ENCODE measurements around the gene TMEM8B. TPM values are rescaled to one million over a fixed set of nuclear protein-coding genes. Genes with fewer than 3 reads are reported as not detected.

The TMEM8B gene
- total RNA-seq, 1 experiment from 2014 or later: 4.6 TPM

DNA sequence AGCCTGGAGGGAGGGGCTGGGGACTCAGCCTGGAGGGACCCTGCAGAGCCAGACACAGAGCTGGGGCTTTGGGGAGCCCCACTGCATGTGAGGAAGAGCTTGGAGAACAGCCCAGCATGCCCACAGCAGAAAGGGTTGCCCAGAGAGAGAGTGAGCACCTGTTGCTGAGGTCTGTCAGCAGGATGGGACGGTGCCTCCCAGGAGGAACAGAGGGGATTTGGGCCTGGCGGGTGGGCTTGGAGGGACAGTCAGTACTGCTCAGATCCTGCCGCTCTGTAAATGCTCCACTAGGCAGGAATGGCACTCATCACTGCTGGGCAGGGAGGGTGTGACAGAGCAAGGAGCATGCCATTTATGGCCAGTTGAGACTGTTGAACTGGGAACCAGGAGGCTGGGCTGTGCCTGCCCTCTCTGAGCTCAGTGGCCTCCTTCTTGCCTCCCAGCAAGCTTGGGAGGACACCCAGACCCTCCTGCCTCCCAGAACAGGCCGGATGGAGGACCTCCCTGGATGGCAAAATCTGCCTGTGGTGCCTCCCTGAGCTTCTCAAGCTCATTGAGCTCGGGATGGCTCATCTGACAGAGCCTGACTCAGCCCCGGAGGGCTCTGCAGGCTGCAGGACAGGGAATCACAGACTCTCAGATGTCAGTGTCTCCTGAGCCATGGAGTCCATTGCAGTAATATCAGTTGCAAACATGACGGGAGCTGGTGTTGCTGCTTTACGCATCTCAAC lies 76.2 kb downstream of the TMEM8B start:
- H3K27me3 Mint-ChIP-seq (ENCODE audit: insufficient read depth, unreplicated experiment): no peaks in the 10 kb centered on the region
- BruUV-seq (replicated peaks): no TSS peak
- intact Hi-C loops (cut with micrococcal nuclease): loop anchor here (10.0 kb wide), 1 partner anchor 250 kb away; the partner anchor contains the start of genes CCDC107, RMRP and SIT1
- H3K36me3 Mint-ChIP-seq (ENCODE audit: insufficient read depth, unreplicated experiment): no peaks in the 10 kb centered on the region
- no peaks in the 10 kb centered on the region for H3K9me3 Mint-ChIP-seq (ENCODE audit: unreplicated experiment)
- peak overlapping the region; percentile 78 for H3K4me3 Mint-ChIP-seq (ENCODE audit: unreplicated experiment)
- ChIA-PET CTCF (interaction anchor here (0.6 to 7.8 kb wide), 10 partner anchors 8 to 286 kb away, joined by 3 to 88 read pairs (median 4); no protein-coding TSS in a partner anchor), POLR2A (interaction anchor here (0.6 to 4.8 kb wide), 16 partner anchors 8 to 809 kb away, joined by 3 to 55 read pairs (median 5); partner anchors contain the start of genes CCDC107, CREB3, GBA2 and HINT2)
- peaks cover 38% of the 10 kb centered on the region for H3K4me1 Mint-ChIP-seq (ENCODE audit: insufficient read depth, unreplicated experiment)
- H3K27ac Mint-ChIP-seq (ENCODE audit: low read depth, unreplicated experiment): peak overlapping the region; percentile 76
- peak; percentile 72 for DNase-seq (ENCODE audit: unreplicated experiment)
- no peak for TF ChIP-seq CTCF (IDR thresholded peaks at IDR 0.05; ENCODE audit: unreplicated experiment)

DNA sequence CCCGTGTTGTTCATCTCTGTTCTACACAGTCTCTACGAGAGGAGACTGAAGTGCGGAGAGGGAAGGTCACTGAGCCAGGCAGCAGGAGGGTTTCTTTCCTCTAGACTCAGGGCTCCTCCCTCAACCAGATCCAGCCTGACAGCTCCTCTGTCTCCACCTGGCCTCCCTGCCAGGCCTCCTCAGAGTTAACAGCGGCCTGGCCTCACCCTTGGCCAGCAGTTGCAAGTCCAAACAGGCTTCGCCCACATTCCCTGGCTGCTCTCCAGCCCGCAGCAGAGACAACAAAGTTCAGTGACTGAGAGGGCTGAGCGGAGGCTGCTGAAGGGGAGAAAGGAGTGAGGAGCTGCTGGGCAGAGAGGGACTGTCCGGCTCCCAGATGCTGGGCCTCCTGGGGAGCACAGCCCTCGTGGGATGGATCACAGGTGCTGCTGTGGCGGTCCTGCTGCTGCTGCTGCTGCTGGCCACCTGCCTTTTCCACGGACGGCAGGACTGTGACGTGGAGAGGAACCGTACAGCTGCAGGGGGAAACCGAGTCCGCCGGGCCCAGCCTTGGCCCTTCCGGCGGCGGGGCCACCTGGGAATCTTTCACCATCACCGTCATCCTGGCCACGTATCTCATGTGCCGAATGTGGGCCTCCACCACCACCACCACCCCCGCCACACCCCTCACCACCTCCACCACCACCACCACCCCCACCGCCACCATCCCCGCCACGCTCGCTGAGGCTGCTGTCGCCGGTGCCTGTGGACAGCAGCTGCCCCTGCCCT lies 77.1 kb downstream of the TMEM8B start, which contains the start of gene HRCT1:
Gene HRCT1 (plus strand): TSS at position 291 of the 768 bp plus-strand sequence. CDS start 86 bp downstream, at position 377.
- CTCF ChIA-PET: interaction anchor here (0.6 to 7.8 kb wide), 10 partner anchors 9 to 285 kb away, joined by 3 to 88 read pairs (median 4); no protein-coding TSS in a partner anchor
- no TSS peak for BruUV-seq (replicated peaks)
- Mint-ChIP-seq H3K9me3 (ENCODE audit: unreplicated experiment) (no peaks in the 10 kb centered on the region), H3K4me3 (ENCODE audit: unreplicated experiment) (peak within 1 kb of the TSS; percentile 78), H3K36me3 (ENCODE audit: insufficient read depth, unreplicated experiment) (no peaks in the 10 kb centered on the region), H3K4me1 (ENCODE audit: insufficient read depth, unreplicated experiment) (peaks cover 46% of the 10 kb centered on the region), H3K27me3 (ENCODE audit: insufficient read depth, unreplicated experiment) (no peaks in the 10 kb centered on the region), H3K27ac (ENCODE audit: low read depth, unreplicated experiment) (peak within 1 kb of the TSS; percentile 76)
- POLR2A ChIA-PET: interaction anchor here (0.6 to 4.8 kb wide), 23 partner anchors 9 to 810 kb away, joined by 3 to 55 read pairs (median 5); partner anchors contain the start of genes CCDC107, CLTA, CREB3 and GBA2
- intact Hi-C loops (cut with micrococcal nuclease): loop anchor here (2.0 to 10.0 kb wide), 2 partner anchors 115 to 251 kb away; partner anchors contain the start of genes CCDC107, NPR2, RMRP and SIT1
- TF ChIP-seq CTCF (IDR thresholded peaks at IDR 0.05; ENCODE audit: unreplicated experiment): no peak
- peak; percentile 99 for DNase-seq (ENCODE audit: unreplicated experiment)

- CTCF ChIA-PET: interaction anchor here (0.5 to 7.8 kb wide), 8 partner anchors 9 to 196 kb away, joined by 3 to 88 read pairs (median 4); no protein-coding TSS in a partner anchor
- intact Hi-C loops (cut with micrococcal nuclease): loop anchor here (2.0 to 10.0 kb wide), 2 partner anchors 116 to 252 kb away; partner anchors contain the start of genes CCDC107, NPR2, RMRP and SIT1
- TSS peak; percentile 58 for BruUV-seq (replicated peaks)
- Mint-ChIP-seq H3K27me3 (ENCODE audit: insufficient read depth, unreplicated experiment) (no peaks in the 10 kb centered on the region), H3K36me3 (ENCODE audit: insufficient read depth, unreplicated experiment) (no peaks in the 10 kb centered on the region), H3K4me3 (ENCODE audit: unreplicated experiment) (peak overlapping the region; percentile 78), H3K4me1 (ENCODE audit: insufficient read depth, unreplicated experiment) (peaks cover 46% of the 10 kb centered on the region), H3K9me3 (ENCODE audit: unreplicated experiment) (no peaks in the 10 kb centered on the region), H3K27ac (ENCODE audit: low read depth, unreplicated experiment) (peak overlapping the region; percentile 76)
- peak; percentile 94 for DNase-seq (ENCODE audit: unreplicated experiment)
- POLR2A ChIA-PET: interaction anchor here (0.6 to 4.8 kb wide), 24 partner anchors 9 to 811 kb away, joined by 3 to 55 read pairs (median 5); partner anchors contain the start of genes CCDC107, CREB3, GBA2 and HINT2
- no peak for TF ChIP-seq CTCF (IDR thresholded peaks at IDR 0.05; ENCODE audit: unreplicated experiment)
Observed at GRCh38 chr9:35906923-35907699, 78.1 kb downstream of the TMEM8B start.
